ENCODE results near the gene PGF.

PGF gene

DNA sequence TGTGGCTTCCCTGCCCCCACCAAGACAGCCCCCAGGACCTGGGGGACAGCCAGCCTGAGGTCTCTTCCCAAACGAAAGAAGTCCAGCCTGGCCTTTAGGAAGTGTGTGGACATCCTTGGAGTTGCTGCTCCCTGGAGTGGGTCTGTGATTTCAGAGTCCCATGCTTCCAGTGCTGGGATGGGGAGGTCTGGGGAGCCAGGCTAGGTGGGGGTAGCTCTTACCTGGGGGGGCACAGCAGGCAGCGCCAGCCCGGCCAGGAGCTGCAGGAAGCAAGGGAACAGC, 509 bp downstream of the PGF start:
- DNase-seq: no peak

DNA sequence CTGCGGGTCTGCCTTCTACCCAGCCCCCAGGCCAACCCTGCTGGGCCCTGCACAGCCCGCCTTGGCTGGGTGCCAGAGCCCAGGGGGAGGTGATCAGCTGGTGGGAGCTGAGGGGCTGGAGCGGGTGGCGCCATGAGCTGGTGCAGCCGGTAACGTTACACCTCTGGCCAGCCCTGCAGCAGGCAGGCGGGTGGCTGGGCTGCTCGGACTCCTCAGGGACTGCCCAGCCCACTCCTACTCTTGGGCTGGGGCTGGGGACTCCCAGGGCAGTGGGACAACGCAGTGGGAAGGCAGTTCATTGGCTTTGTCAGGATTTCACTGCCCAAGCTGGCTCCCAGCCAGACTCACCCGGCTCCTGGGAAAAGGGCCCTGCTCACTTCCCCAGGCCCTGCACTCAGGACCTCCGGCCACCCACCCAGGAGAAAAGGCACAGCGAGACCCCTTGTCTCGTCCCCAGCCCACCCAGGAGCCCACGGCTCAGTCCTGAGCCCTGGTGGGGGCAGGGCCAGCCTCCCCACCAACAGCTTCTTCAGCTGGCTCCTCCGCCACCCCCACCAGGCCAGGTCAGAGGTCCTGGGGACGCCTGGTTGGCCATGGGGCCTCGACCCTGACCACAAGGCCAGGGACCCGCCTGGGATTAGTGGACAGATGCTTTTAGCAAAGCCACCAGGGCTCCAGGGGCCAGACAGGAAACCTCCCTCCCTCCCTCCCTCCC, 1.0 kb downstream of the PGF start:
- DNase-seq: no peak

DNA sequence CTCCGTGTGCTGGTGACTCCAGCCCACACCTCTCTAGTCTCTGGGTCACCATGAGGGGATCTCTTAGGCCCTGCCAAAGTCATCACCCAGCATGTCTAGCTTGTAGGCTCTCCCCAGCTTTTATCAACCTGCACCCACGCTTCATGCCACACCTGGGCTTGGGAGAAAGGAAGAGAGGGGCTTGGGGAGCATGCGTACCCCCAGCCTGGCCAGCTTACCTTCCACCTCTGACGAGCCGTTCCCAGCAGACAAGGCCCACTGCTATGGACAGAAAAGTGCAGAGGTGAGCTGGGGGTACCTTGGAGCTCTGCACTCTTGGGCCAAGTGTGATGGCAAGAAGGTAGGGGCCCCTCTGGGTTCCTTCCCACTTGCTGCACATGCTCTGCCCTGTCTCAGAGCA, 1.7 kb downstream of the PGF start:
- no peak for DNase-seq

DNA sequence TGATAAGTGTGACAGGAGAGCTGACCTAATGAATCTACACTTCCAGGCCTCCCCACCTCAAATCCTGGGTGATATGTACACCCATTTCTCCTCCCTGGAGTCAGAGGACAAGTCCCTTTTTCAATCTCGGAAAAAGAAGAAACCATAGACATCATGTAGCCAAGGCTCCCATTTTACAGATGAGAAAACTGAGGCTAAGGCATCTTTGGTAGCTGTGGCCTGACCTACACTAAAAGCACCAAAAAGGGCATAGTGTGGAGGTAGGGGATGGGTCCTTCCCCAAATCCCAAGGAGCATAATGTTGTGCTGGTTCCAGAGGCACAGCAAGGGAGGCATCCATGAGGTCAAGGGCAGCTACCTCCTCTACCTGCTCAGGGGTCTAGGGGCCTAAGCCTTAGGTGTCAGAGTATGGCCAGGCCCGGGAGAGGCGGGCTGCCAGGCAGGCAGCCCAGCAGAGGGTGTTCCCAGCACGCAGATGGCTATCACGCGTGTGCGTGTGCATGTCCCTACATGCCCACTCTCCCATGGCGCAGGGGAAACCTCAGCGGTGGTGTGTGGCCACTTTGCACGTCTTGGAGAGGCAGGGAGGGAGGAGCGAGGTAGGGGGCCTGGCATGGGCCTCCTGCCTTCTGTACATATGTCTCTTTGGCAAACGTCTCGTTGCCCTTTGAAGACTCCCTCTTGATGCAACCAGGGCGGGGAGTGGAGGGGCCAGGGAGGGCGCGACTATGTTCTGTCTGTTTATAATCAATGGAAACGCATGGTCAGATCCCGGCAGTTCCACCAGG, 2.5 kb downstream of the PGF start:
- no peak for DNase-seq

DNA sequence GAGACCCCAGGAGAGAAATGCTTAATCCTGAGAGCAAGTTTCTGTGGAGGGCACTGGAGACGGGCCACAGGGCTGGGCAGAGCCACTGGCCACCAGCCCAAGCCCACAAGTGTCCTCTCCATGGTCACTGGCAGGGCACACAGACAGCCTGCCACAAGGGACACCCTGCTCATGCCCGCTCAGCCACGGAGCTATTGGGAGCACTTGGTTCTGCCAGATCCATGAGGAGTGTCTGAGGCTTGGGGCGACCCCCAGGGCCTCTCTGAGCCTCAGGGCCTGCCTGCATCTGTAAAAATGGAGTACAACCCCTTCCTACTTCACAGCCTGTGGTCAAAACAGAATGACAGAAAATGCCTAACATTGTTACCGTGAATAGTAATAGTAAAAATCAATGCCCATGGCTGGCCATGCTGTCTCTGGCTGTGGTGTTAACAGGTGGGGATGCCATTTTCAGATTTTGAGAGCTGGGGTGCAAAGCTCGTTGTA, 3.2 kb downstream of the PGF start:
- DNase-seq: no peak

DNA sequence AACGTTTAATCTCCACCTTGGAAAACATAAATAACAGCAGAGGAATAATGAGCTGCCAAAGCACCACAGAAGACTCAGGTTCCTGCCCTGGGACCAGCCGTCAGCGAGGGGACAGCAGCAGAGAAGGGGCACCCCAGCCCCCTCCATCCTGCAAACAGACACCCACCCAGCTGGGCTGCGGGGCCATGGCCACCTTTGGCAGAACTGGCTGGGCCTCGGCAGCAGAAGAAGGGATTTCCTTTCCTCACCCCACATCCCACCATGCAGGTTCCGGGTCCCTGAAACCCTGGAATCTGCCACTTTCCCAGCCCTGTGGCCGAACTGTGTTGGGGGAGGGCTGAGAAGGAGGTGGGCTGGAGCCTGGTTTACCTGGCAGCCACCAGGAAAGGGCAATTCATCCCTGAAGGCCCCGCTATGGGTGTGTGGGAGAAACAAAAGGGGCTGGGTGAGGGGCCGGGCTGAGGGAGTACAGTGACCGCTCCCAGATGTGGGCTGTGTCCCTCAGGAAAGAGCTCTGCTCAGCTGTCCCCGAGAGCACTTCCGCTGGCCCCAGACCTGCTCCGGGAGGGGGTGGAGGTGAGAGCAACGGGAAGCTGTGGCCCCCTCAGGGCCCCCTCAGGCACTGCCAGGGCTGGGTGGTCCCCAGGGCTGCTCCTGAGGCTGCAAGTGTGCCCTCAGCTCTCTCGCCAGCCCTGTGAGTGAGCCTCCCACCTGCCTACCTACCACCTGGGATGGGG, 3.8 kb downstream of the PGF start:
- no peak for DNase-seq

DNA sequence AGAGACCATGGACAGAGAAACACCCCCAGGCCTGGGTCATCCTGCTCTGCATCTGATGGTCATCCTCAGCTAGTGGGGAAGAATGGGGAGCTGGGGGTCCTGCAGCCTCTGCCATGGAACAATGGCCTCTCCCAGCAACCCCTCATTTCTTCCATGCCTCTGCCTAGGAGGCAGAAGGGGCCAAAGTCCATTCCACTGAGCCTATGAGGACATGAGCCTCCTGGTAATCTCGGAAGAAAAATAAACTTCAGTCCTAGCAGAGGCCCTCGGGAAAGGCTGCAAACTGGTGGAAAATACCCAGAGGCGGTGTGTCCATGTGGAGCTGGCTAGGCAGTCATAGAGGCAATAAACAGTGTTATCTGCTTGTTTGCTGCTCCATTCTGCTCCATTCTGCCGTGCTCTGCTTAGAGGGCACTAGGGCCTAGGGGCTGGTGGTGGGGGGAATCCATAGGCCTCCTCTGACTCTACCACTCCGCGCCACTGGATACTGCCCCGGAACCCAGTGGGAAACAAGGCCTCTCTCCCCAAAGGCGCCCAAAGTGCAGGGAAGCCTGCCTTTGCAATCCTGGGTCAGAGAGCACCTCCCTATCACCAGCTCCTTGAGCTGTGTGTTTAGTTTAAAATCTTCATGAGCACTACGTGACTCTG, 4.5 kb downstream of the PGF start:
- DNase-seq: no peak

DNA sequence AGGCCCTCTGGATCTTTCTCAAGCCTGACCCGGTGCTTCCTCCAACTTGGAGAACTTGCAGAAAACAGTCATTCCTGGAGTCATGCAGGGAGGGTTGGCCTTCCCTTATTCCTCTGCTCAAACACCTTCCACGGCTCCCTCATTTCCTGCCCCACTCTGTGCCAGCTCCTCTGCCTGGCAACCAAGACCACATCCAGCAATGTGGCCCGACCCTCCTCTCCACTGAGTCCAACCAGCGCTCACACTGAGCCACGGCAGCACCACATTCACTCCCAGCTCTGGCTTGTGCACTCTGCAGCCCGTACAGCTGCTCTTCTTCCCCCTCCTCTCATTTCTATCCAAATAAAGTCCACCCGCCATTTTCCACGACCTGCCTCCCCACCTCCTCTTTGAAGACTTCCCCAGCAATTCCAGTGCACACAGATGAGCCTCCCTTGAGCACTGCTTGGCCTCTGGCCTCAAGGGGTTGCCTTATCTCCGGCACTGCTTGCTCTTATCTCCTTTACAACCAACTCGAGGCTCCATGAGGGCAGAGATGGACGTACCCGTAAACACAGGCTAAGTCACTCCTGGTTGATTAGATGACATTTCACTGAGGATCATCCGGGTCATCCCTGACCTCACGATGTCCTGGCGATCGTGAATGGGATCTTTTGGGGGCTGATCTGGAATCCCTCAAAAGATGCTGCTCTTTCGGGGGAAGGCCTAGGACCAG, 5.4 kb downstream of the PGF start:
- no peak for DNase-seq

DNA sequence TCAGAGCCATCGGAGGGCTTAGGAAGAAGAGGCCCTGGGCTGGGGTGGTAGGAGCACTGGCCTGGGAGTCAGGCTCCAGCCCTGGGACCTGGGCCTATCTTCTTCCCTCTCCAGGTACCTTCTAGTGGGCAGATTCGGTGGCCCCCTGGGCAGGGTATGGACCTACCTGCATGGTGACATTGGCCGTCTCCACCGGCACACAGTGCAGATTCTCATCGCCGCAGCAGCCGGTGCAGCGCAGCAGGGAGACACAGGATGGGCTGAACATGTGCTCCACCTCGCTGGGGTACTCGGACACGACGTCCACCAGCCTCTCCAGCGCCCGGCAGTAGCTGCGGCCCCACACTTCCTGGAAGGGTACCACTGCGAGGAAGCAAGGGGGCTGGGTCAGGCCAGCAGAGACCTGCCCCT, 6.2 kb downstream of the PGF start:
- no peak for DNase-seq

DNA sequence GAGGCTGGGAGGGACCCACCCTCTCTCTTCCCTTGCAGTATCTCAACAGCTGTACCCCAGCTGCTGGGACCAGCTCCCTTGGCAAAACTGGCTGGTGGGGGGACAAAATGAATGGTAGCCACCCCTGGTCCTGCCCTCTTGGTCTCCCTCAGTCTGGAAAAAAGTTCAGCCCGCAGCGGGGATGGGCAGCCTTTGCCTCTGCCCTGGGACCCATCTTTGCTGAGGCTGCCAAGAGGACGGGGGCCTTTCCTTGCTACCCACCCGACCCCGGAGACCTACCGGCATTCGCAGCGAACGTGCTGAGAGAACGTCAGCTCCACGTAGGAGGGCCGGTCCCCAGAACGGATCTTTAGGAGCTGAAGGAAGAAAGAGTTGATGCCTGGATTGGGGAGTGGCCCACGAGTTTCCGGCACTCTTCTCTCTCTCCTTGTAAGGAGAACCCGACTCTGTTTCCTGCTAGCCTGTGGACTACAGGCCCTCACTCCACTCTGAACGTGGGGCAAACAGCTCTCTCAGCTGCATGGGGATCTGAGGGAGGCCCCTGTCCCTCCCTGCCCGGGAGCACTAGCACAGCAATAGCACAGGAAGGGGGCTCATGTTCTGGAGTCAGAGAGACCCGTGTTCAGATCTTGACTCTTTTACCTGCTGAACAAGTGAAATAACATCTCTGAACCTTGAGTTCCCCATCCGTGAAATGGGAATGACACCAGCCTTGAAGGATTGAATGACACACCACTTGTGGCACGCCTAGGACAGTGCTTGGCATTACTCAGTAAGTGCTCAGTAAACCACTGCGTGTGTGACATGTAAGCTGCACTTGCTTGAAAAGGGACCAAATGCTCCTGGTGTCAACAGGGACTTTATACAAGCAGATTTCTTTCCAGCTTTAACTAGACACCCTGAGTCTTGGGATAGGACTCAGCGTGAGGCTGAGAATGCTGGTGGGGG, 6.9 kb downstream of the PGF start:
- no peak for DNase-seq

DNA sequence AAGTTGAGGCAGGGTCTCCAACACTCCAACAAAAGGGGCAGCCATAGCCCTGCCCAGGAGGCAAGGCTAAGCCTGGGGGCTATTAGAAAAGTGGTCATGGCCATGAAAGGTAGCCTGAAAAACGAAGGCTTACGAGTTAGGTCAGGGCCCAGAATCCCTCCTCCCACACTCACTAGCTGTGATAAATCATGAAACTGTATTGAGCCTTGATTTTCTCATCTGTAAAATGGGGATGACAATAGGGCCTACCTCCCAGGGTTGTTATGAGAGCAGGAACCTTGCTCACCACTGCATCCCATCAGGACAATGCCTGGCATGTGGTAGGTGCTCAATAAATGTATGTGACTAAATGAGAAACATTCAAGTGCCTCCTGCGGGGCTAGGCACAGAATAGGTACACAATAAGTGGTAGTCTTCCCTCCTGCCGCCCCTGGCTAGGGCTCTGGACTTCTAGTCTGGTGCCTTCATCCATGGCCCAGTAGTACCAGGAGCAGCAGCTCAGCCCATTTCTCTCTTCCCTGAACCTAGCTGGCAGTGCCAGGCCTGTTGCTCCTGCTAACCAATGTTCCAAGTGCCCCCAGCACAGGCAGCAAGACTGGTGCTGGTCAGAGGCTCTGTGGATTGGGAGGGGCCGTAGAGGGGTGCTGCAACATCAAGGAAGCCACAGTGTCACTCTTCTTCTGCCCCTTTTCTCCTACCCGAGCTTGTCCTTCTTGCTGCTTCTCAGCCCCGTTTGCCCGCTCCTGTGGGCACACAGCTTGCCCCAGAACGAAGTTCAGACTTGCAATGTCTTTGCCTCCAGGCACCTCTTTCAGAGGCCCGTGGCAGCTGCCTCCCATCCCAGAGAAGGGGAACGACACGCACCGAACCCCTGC, 7.8 kb downstream of the PGF start:
- DNase-seq: no peak

DNA sequence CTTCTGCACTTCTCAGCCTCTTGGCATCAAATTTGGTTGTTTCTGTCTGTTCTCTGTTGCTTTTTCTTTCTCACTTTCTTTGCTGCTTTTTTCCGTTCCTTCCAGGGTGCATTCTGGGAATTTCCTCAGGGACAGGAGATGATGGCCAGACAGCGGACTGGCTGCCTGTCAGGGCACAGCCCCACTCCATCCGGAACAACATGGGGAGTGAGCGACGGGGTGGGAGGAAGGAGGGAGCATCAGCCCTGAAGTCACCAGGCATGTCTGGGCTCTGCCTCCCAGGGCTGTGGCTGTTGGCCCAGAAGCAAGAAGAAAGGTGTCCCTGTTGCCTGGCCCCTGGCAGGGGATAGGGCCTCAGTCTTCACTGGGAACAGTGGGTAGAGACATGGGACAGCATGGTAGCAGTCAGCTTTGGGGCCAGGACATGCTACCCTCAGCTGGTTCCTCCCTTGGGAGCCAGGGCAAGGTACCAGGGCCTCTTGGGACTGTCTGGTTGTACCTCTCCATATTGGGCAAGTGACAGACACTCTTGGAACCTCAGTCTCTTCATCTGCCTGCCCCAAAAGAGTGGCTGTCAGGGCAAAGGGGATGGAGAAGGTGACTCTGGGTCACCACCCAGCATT, 8.6 kb downstream of the PGF start:
- DNase-seq: no peak

DNA sequence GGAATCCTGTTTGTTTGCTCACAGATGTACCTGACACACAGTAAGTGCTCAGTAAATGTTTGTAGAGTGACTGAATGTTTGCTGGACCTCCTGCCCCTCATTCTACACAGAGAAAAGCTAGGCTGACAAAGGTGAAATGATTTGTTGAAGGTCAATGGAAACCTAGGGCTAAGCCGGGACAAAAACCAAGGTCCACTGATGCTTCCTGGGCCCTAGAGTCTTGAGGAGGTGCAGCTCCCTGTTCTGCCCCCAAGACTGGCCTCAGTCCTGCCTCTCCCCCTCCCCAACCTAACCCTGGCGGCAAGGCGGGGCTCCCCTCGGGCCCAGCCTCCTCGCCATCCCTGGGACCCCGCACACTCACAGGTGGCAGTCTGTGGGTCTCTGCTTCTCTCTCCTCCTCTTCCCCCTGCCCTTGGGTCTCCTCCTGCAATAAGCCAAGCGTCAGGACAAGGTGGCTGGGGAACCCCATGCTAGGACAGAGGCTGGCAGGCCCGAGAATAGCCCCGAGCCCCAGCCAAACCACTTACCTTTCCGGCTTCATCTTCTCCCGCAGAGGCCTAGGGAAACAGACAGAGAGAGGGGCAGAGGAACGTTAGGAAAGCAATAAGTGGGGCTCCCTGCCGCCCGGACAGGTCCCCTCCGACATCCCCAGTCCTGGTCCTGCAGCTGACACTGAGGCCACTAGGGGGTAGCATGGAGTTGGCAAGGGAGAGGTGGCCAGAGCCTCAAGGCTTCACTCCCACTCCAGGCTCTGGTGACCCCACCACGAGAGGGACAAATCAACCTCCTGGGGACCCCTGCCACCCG, 9.3 kb downstream of the PGF start:
- DNase-seq: peak; percentile 81

DNA sequence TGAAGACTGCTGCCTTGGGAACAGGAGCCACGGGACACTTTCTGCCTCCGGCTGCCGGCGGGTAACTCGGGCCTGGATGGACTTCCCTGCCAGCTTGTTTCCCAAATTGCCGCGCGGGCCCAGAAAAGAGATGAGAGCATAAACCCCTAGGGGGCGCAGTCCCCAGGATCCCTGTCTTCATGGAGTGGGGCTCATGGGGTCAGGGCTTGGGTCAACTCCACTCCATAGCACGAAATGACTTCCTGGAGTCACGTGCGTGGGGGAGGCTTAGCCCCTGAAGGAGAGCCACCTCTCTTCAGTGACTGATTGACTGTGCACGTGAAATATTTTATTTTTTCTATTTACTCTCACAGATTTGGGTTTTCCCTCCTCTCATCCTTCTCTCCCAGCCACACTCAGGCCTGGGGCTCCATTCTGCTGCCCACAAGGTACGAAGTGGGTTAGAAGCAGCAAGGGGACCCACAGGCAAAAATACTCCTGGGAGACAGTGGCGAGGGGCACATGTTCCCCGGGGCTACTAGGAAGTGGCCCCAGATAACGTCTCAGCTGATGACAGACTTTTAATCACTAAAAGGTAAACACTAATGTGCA, 10.0 kb downstream of the PGF start:
- peak; percentile 35 to 41 for DNase-seq

DNA sequence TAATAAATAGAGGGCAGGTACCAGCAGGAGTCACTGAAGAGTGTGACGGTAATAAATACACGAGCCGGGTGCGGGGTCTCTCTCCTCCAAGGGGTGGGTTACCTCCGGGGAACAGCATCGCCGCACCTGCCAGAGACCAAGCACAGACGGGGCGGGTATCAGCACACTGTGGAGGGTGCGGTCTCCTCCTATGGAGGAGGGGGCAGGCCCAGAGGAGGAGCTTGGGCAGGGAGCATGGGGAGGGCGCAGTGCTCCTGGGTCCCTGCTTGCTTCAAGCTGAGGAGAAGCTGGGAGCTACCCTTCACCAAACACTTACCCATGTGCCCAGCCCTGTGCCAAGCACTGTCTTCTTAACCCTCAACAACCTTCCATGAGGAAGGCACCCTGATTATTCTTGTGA, 12.8 kb downstream of the PGF start:
- DNase-seq: peak in 1 of 2 donors; percentile 39

DNA sequence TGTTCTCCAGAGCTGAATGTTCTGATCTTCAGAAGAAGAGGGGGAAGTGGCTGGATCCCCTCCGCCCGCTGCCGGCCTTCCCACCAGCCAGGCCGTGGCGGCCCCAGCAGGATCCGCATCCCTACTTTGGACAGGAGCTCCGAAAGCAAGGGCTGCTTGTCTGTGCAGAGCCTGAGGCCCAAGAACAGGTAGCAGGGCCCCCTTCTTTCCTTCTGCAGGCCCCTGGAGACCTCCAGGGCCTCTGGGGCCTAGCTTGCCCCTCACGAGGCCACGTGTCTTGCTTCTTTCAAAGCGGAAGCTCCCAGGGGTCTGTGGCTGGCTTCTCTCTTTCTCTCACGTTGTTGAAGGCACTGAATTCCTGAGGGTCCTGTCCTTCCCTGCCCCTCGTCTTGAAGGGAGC, 13.2 kb downstream of the PGF start:
- no peak for DNase-seq

DNA sequence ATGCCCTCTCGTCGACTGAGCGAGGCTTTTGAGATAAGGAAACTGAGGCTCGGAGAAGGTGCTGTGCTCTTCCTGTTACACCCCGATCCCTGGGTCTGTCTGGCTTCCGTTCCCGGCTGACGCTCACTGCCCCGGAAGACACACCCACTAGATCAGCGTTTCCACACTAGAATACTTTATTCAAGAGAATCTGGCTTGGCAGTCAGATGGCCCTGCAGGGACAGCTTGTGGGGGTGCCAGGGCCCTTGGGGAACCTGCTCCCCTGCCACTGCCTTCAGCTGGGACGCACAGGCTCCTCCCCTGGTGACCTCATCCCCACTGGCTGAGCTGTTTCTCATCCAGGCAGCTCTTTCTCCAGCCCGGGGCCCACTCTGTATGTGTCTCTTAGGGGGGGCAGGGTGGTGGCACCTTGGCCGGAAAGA, 13.7 kb downstream of the PGF start:
- peak; percentile 68 to 73 for DNase-seq

DNA sequence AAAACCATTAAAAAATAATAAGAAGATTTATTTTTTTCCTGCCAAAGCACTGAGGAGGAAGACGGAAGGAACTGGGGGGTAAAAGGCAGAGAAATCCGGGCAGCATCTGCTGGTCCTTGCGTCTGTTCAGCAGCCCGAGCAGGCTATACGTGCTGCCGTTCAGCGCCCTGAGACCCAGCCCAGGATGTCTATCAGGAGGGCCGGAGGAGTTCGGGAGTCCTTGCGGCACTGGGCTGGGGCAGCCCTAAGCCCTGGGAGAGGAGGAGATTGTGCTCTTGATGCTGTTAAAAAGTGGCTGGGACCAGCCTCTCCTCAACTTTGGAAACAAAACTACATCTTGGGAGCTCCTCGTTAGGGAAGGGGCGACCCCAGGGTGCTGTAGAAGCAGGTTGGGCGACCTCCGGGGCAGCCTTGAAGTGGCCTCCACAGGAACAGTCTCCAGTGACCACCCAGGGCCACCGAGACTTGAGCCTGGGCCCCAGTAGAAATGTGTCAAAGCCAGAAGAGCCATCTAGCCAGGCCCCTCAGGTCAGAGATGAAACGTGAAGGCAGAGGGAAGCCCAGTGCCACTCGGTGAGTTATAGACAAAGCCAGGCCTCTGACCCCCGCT, 14.3 kb downstream of the PGF start:
- no peak for DNase-seq
